Measurements from ENCODE around the gene TSHZ2.

Gene TSHZ2

GRCh38 chr20:53202777-53203176 is 230.6 kb downstream of the TSHZ2 start:
- Histone ChIP-seq H3K36me3 (ENCODE audit: insufficient read depth, low read length) (no peaks in the 10 kb centered on the region), H3K79me2 (ENCODE audit: insufficient read depth, low read length) (no peaks in the 10 kb centered on the region), H3K9me2 (ENCODE audit: low read depth, low read length) (no peaks in the 10 kb centered on the region), H2AFZ (ENCODE audit: low read length) (no peak overlapping the region), H3F3A (ENCODE audit: insufficient read depth, low read length) (no peaks in the 10 kb centered on the region), H3K4me3 (ENCODE audit: low read depth, low read length, poor library complexity, severe bottlenecking) (no peak overlapping the region), H3K27me3 (ENCODE audit: insufficient read depth, low read length) (no peaks in the 10 kb centered on the region), H4K20me1 (ENCODE audit: insufficient read depth, low read length) (no peaks in the 10 kb centered on the region), H3K4me2 (ENCODE audit: low read length) (no peak overlapping the region), H3K27ac (ENCODE audit: low read depth, low read length, poor library complexity, severe bottlenecking) (no peak overlapping the region), H3K4me1 (ENCODE audit: insufficient read depth, low read length, severe bottlenecking) (no peaks in the 10 kb centered on the region), H3K9me3 (ENCODE audit: low read length) (no peaks in the 10 kb centered on the region), H3K9ac (ENCODE audit: low read length) (no peak overlapping the region)
- no peak for TF ChIP-seq EZH2 (IDR thresholded peaks at IDR 0.05; ENCODE audit: borderline replicate concordance, low read length)
- TF ChIP-seq CTCF (IDR thresholded peaks at IDR 0.05; ENCODE audit: low read length), result no peak

- no peak overlapping the region for H3K27ac ChIP-seq (ENCODE audit: low read depth, low read length, poor library complexity, severe bottlenecking)
- H3K79me2 ChIP-seq (ENCODE audit: insufficient read depth, low read length), result no peaks in the 10 kb centered on the region
- no peaks in the 10 kb centered on the region for H3F3A ChIP-seq (ENCODE audit: insufficient read depth, low read length)
- peaks cover 5% of the 10 kb centered on the region for H3K27me3 ChIP-seq (ENCODE audit: insufficient read depth, low read length)
- no peak overlapping the region for H2AFZ ChIP-seq (ENCODE audit: low read length)
- TF ChIP-seq EZH2 (IDR thresholded peaks at IDR 0.05; ENCODE audit: borderline replicate concordance, low read length), result no peak
- TF ChIP-seq CTCF (IDR thresholded peaks at IDR 0.05; ENCODE audit: low read length), result no peak
- no peaks in the 10 kb centered on the region for H3K9me2 ChIP-seq (ENCODE audit: low read depth, low read length)
- no peaks in the 10 kb centered on the region for H3K9me3 ChIP-seq (ENCODE audit: low read length)
- H3K36me3 ChIP-seq (ENCODE audit: insufficient read depth, low read length), result no peaks in the 10 kb centered on the region
- no peak overlapping the region for H3K9ac ChIP-seq (ENCODE audit: low read length)
- H3K4me2 ChIP-seq (ENCODE audit: low read length), result no peak overlapping the region
- H3K4me3 ChIP-seq (ENCODE audit: low read depth, low read length, poor library complexity, severe bottlenecking), result no peak overlapping the region
- H3K4me1 ChIP-seq (ENCODE audit: insufficient read depth, low read length, severe bottlenecking), result no peaks in the 10 kb centered on the region
- H4K20me1 ChIP-seq (ENCODE audit: insufficient read depth, low read length), result no peaks in the 10 kb centered on the region
Measured at GRCh38 chr20:53205046-53205445, 232.9 kb downstream of the TSHZ2 start.

- no peak overlapping the region for H3K4me3 ChIP-seq (ENCODE audit: low read depth, low read length, poor library complexity, severe bottlenecking)
- no peaks in the 10 kb centered on the region for H3K4me1 ChIP-seq (ENCODE audit: insufficient read depth, low read length, severe bottlenecking)
- H3K36me3 ChIP-seq (ENCODE audit: insufficient read depth, low read length), result no peaks in the 10 kb centered on the region
- no peaks in the 10 kb centered on the region for H3K79me2 ChIP-seq (ENCODE audit: insufficient read depth, low read length)
- TF ChIP-seq EZH2 (IDR thresholded peaks at IDR 0.05; ENCODE audit: borderline replicate concordance, low read length) (no peak), CTCF (IDR thresholded peaks at IDR 0.05; ENCODE audit: low read length) (peak; percentile 49; the same call in 1 of the 2 replicates)
- no peak overlapping the region for H3K9ac ChIP-seq (ENCODE audit: low read length)
- peaks cover 5% of the 10 kb centered on the region for H3K27me3 ChIP-seq (ENCODE audit: insufficient read depth, low read length)
- no peak overlapping the region for H2AFZ ChIP-seq (ENCODE audit: low read length)
- no peaks in the 10 kb centered on the region for H3F3A ChIP-seq (ENCODE audit: insufficient read depth, low read length)
- no peaks in the 10 kb centered on the region for H4K20me1 ChIP-seq (ENCODE audit: insufficient read depth, low read length)
- no peak overlapping the region for H3K27ac ChIP-seq (ENCODE audit: low read depth, low read length, poor library complexity, severe bottlenecking)
- H3K9me3 ChIP-seq (ENCODE audit: low read length), result no peaks in the 10 kb centered on the region
- no peaks in the 10 kb centered on the region for H3K9me2 ChIP-seq (ENCODE audit: low read depth, low read length)
- H3K4me2 ChIP-seq (ENCODE audit: low read length), result no peak overlapping the region
Measured at GRCh38 chr20:53208110-53208832, 236.1 kb downstream of the TSHZ2 start.

Measured in OCI-LY1 (cell line).